Kidney epithelial cell (primary cell): Measurements from ENCODE around the gene TSPO2. TPM values are rescaled to one million over a fixed set of nuclear protein-coding genes. Genes with fewer than 3 reads are reported as not detected.

Experiments
- DNase-seq: peaks from one replicate; pipeline ENCODE4 v3.0.0-alpha.2; 2010; ENCODE audit warnings: low read depth
- H3K27me3 ChIP-seq: 2 replicates; pipeline ENCODE4 v1.6.0; 2011; ENCODE audit warnings: low read length; ENCODE audit not compliant: control insufficient read depth, insufficient read depth
- H3K36me3 ChIP-seq: 2 replicates; pipeline ENCODE4 v1.5.1; 2011; ENCODE audit warnings: low read length; ENCODE audit not compliant: control insufficient read depth, insufficient read depth
- H3K4me3 ChIP-seq: 2 replicates; pipeline ENCODE4 v1.5.1; 2011; ENCODE audit warnings: low read depth, mild to moderate bottlenecking, control low read depth, low read length
- total RNA-seq: library from RNA; depleted of rRNA; stranded (reverse); fragments of >200 nt; gene quantifications from 2 replicates; pipeline ENCODE4 v1.2.3, GENCODE V29; 2015
- TF ChIP-seq, protein P1 (sequence below): IDR thresholded peaks from 2 replicates; pipeline ENCODE4 v1.5.1; 2011; ENCODE audit warnings: mild to moderate bottlenecking, moderate library complexity, low read length, control low read depth, inconsistent platforms; ENCODE audit not compliant: insufficient read depth, poor library complexity, severe bottlenecking

Gene TSPO2
- total RNA-seq, 1 donor from 2014 or later = not detected

- no peak for DNase-seq
- H3K36me3 ChIP-seq = peaks cover 1% of the 10 kb centered on the region
- H3K4me3 ChIP-seq = no peak overlapping the region
- TF ChIP-seq, protein P1, sequence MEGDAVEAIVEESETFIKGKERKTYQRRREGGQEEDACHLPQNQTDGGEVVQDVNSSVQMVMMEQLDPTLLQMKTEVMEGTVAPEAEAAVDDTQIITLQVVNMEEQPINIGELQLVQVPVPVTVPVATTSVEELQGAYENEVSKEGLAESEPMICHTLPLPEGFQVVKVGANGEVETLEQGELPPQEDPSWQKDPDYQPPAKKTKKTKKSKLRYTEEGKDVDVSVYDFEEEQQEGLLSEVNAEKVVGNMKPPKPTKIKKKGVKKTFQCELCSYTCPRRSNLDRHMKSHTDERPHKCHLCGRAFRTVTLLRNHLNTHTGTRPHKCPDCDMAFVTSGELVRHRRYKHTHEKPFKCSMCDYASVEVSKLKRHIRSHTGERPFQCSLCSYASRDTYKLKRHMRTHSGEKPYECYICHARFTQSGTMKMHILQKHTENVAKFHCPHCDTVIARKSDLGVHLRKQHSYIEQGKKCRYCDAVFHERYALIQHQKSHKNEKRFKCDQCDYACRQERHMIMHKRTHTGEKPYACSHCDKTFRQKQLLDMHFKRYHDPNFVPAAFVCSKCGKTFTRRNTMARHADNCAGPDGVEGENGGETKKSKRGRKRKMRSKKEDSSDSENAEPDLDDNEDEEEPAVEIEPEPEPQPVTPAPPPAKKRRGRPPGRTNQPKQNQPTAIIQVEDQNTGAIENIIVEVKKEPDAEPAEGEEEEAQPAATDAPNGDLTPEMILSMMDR = no peak
- H3K27me3 ChIP-seq = no peaks in the 10 kb centered on the region
These were observed 51.5 kb downstream of the TSPO2 start for GRCh38 chr6:41093729-41094128.

Other genes with a start within 250 kb of the TSPO2 start
- 1.1 and 1.8 TPM in 2 replicates for gene UNC5CL, start 3.2 kb upstream of the TSPO2 start, total RNA-seq
- not detected in 2 replicates for gene APOBEC2, start 10.7 kb downstream of the TSPO2 start, total RNA-seq
- gene OARD1, start 29.9 kb downstream of the TSPO2 start, total RNA-seq = 16.1 and 19.4 TPM in 2 replicates
- gene NFYA, start 30.5 kb downstream of the TSPO2 start, total RNA-seq = 33.3 and 36.6 TPM in 2 replicates
- gene TREML1, start 111.9 kb downstream of the TSPO2 start, total RNA-seq = not detected in 2 replicates
- gene TREM2, start 120.6 kb downstream of the TSPO2 start, total RNA-seq = not detected in 2 replicates
- 0.38 and 0.75 TPM in 2 replicates for gene TREML2, start 158.7 kb downstream of the TSPO2 start, total RNA-seq
- gene TREML4, start 185.9 kb downstream of the TSPO2 start, total RNA-seq = not detected in 2 replicates
- 0.13 and 1.4 TPM in 2 replicates for gene TREM1, start 244.2 kb downstream of the TSPO2 start, total RNA-seq